HG03103 (cell line): ENCODE measurements around the gene INPPL1.

Experiments
- ATAC-seq: cut with Tn5 transposase; IDR thresholded peaks from one replicate; pipeline ENCODE4 v1.9.1; 2021; ENCODE audit warnings: low read depth; ENCODE audit not compliant: unreplicated experiment

The INPPL1 gene

DNA sequence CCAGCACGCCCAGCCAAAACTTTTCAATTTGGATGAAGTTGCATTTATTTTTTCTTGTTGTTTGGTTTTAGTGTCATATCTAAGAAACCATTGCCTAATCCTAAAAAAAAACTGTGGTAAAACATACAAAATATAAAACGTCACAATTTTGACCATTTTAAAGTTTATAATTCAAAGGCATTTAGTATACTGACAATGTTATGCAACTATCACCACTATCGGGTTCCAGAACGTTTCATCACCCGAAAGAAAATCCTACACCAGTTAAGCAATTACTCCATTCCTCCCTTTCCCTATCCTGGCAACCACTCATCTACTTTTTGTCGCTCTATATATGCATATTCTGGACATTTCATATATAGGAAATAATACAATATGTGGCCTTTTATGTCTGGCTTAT, 49.9 kb downstream of the INPPL1 start:
- no peak for ATAC-seq

GRCh38 chr11:72278905-72279304, 54.3 kb downstream of the INPPL1 start:
- ATAC-seq: no peak

DNA sequence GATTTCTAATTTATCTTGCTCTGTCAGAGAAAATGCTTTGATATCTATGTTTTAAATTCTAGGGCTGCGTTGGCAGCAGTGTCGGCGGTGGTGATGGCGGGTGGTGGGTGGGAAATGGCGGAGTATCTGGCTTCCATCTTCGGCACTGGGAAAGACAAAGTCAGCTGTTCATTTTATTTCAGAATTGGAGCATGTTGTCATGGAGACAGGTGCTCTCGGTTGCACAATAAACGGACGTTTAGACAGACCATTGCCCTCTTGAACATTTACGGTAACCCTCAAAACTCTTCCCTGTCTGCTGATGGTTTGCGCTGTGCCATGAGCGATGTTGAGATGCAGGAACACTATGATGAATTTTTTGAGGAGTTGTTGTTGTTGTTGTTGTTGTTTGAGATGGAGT, 55.5 kb downstream of the INPPL1 start:
- ATAC-seq: no peak

GRCh38 chr11:72280726-72281315, 56.3 kb downstream of the INPPL1 start:
- no peak for ATAC-seq

- ATAC-seq: no peak
Observed at GRCh38 chr11:72283947-72284346, 59.4 kb downstream of the INPPL1 start.

DNA sequence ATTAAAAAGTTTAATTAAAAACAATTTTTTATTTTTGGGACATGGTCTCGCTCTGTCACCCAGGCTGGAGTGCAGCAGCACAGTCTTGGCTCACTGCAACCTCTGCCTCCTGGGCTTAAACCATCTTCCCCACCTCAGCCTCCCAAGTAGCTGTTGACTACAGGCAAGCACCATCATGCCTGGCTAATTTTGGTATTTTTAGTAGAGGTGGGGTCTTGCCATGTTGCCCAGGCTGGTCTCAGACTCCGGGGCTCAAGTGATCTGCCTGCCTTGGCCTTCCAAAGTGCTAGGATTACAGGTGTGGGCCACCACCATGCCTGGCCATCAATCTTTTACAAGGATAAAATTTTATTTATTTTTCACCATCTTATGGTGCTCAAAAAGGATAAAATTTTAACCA, 62.7 kb downstream of the INPPL1 start:
- ATAC-seq: no peak
